Measurements from ENCODE around the gene SLC25A46.
"Not testable (repeated sequence)": the region's sequence is repeated elsewhere in the genome, so short reads cannot be mapped to it uniquely, and the experiment has no call there.

The SLC25A46 gene

DNA sequence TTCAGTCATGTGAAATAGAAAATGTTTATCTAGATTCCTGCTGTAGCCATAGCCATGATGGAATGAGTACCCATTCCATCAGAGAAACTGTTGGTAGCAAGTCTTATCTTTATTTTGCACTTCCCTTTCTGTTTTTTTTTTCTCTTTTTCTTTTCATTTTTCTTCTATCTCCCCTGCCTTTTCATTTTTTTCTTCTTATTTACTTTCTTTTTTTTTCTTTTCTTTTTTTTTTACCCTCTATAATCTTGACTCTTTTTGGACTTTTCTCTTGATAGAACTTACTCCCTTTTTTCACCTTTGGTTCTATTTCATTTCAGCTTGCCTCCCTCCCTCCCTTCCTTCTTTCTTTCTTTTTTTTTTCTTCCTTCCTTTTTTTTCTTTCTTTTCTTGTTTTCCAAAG lies 15.4 kb downstream of the SLC25A46 start:
- DNase-seq: no peak

DNA sequence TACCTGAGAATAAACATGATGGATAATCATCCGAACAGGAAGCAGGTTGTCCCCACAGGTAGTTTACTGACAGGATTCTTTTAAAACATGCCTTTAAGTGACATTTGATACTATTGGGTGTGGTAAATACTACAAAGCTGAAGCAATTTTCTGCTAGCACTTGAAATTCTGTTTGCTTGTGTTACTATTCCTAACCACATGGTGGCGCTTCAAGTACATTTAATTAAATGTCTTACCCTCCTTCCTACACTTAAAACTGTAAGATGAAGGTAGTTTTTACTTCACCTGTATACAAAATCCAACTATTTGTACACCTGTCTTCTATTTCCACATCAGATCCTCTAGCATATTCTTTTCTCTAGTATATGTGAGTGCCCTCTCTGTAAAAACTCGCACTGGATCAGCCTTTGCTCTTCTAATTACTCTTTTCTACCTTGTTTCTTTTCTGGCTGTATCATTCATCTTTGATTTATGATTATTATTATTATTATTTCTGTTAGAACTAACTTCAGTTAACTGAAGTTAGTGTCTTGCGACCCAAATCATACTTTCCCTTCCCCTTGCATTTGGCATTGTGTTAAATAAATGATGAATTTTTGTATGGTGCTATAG lies 18.4 kb downstream of the SLC25A46 start:
- peak in 4 of 58 donors; percentile 1 to 15 (median 2) for DNase-seq

- DNase-seq: no peak
Observed at GRCh38 chr5:110760158-110760557, 21.4 kb downstream of the SLC25A46 start.

- DNase-seq: no peak
Observed at GRCh38 chr5:110768138-110768860, 29.5 kb downstream of the SLC25A46 start.

- DNase-seq: no peak
Observed at GRCh38 chr5:110769000-110769681, 30.3 kb downstream of the SLC25A46 start.

DNA sequence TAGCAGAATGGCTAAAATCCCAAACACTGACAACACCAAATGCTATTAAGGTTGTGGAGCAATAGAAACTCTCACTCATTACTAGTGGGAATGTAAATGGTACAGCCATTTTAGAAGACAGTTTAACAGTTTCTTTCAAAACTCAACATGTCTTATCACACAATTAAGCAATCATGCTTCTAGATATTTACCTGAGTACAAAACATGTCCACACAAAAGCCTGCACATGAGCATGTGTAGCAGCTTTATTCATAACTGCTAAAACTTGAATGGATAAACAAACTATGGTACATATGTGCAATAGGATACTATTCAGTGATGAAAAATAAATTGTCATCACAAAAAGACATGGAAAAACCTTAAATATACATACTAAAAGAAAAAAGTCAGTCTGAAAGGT lies 31.5 kb downstream of the SLC25A46 start:
- no peak for DNase-seq

- no peak for DNase-seq
Observed at GRCh38 chr5:110784901-110785300, 46.1 kb downstream of the SLC25A46 start.

- DNase-seq: no peak
Observed at GRCh38 chr5:110785356-110785755, 46.5 kb downstream of the SLC25A46 start.

DNA sequence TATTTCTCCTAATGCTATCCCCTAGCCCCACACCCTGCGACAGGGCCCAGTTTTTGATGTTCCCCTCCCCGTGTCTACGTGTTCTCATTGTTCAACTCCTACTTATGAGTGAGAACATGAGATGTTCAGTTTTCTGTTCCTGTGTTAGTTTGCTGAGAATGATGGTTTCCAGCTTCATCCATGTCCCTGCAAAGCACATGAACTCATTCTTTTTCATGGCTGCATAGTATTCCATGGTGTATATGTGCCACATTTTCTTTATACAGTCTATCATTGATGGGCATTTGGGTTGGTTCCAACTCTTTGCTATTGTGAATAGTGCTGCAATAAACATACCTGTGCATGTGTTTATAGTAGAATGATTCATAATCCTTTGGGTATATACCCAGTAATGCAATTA lies 49.2 kb downstream of the SLC25A46 start:
- not testable (repeated sequence) for DNase-seq

DNA sequence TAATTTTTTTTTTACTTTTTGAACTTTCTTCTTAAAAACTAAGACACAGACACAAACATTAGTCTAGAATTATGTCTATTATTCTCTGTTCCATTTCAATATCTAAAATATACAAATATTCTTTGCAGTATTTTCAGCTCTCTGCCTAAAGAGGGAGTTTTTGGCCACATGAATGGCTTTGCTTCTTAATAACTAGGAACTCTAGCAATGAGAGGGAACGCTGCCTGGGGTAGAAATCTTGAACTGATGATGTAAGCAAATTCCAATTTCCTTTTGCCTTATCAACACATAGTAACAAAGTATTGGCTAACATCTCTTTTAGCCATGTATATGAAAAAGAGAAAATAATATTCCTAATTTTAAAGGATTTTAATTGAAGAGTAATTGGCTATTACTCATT lies 51.9 kb downstream of the SLC25A46 start:
- DNase-seq: no peak

GRCh38 chr5:110802998-110803397 lies 64.2 kb downstream of the SLC25A46 start:
- no peak for DNase-seq

DNA sequence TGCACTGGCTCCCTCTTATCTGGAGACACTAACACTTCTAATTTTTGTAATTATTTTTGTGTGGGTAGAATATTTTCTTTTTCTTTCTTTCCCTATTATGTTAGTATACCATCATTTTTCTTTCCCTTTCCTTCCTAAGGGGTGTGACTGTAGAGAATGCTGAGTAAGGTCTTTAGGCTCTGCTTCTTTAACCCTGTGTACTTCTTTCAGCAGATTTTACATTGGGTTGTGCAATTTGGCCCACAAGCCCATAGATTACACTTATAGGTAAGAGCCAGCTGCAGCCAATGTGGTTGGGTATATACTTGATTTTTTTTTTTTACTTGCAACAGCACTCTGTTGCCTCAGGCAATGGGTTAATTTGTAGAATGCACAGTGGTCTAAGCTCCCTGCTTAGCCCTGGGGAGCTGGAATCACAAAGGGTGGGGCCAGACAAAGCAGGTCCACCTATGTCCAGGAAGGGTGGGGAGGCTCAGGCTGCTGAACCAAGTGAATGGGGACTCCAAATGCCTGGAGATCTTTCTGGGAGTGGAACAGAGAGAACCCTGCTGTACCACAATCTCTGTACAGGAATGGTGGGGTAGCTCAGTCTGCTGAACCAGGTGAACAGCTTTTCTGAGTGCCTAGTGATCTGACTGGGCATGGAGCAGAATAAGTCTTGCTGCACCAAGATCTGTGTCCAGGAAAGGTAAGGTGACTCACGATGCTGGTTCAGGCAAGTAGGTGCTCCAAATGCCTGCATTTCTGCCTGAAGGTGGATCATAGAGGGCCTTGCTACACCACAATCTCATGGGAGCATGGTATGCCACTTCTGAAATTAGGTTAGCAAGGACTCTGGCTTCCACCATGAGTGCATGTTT lies 64.9 kb downstream of the SLC25A46 start:
- DNase-seq: no peak

DNA sequence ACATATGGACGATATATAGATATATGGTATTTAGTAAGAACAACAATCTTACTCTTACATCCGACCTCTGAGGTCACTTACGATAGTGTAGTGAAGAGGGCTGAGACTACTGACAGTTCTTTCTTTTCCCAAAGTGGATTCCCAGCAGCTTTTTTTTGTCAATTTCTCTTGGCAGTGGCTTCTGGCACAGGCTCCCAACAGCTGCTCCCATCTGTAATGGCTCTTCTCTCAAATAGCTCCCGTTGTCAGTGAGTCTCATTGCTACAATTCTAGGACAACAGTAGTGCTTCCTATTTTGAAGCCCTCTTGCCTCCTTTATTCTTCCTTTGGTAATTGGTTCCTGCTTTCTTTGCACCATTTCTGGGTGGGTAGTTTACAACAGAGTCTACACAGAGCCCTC lies 68.4 kb downstream of the SLC25A46 start:
- no peak for DNase-seq

DNA sequence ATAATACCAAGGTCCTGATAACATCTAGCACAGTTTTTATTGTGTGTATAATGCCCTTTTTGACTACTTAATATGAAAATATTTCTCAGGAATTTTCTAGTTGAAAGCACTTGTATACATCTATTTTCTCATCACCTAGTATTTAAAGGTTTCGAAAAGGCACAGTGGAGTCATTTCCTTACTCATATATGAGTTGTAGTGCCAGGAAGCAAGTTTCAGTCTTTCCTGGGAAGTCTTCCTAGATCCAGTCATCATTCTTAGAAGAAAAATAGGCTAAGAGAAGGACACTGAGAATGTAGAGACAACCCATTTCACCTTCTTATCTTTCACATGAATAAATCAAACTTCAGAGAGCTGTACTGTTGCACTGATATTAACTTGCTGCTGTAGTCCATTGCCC lies 70.2 kb downstream of the SLC25A46 start:
- DNase-seq: no peak
